HepG2 (cell line): ENCODE data around the gene PIK3CB. TPM values are rescaled to one million over a fixed set of nuclear protein-coding genes. Genes with fewer than 3 reads are reported as not detected.

ENCODE experiments used
- CREM ChIP-seq, 2 experiments: sonication (generic) in 1 of 2; formaldehyde crosslinking in 1 of 2; IDR thresholded peaks; 2 replicates each; pipeline versions ENCODE4 v1.4.0 to v1.6.1; 2016 to 2020; ENCODE audit warnings: antibody characterized with exemption in 1 of 2, mild to moderate bottlenecking in 1 of 2, missing genetic modification reagents in 1 of 2
- ESRRA ChIP-seq: sonication (generic); formaldehyde crosslinking; IDR thresholded peaks from 2 replicates; pipeline ENCODE4 v1.5.1; 2020; ENCODE audit warnings: mild to moderate bottlenecking, low read depth, missing genetic modification reagents
- ETV5 ChIP-seq: IDR thresholded peaks from 2 replicates; pipeline ENCODE4 v1.6.1; 2018; ENCODE audit warnings: missing biosample characterization, missing genetic modification reagents, inconsistent platforms, borderline replicate concordance
- FOXJ3 ChIP-seq: sonication (generic); formaldehyde crosslinking; IDR thresholded peaks from 2 replicates; pipeline ENCODE4 v1.4.0; 2020; ENCODE audit warnings: missing genetic modification reagents, mild to moderate bottlenecking, borderline replicate concordance
- FOXP4 ChIP-seq: sonication (generic); formaldehyde crosslinking; IDR thresholded peaks from 2 replicates; pipeline ENCODE4 v1.4.0; 2020; ENCODE audit warnings: missing genetic modification reagents
- GZF1 ChIP-seq: sonication (generic); formaldehyde crosslinking; IDR thresholded peaks from 2 replicates; pipeline ENCODE4 v1.5.1; 2020; ENCODE audit warnings: mild to moderate bottlenecking, missing genetic modification reagents
- HNF4G ChIP-seq, 2 experiments: sonication (generic) in 1 of 2; formaldehyde crosslinking in 1 of 2; IDR thresholded peaks; 2 replicates each; pipeline versions ENCODE4 v1.4.0 to v1.6.1; 2011 to 2020; ENCODE audit warnings: borderline replicate concordance in 2 of 2, low read depth in 2 of 2, mild to moderate bottlenecking in 2 of 2, low read length in 1 of 2, missing genetic modification reagents in 1 of 2, moderate library complexity in 1 of 2
- HOXA7 ChIP-seq: sonication (generic); formaldehyde crosslinking; IDR thresholded peaks from 2 replicates; pipeline ENCODE4 v1.8.1; 2022; ENCODE audit warnings: mild to moderate bottlenecking, missing genetic modification reagents, moderate library complexity
- IRF1 ChIP-seq: sonication (generic); formaldehyde crosslinking; IDR thresholded peaks from 2 replicates; pipeline ENCODE4 v1.4.0; 2020; ENCODE audit warnings: low read depth, mild to moderate bottlenecking, missing genetic modification reagents
- ISL2 ChIP-seq: sonication (generic); formaldehyde crosslinking; IDR thresholded peaks from 2 replicates; pipeline ENCODE4 v1.5.0; 2020; ENCODE audit warnings: missing genetic modification reagents
- KLF12 ChIP-seq: sonication (generic); formaldehyde crosslinking; IDR thresholded peaks from 2 replicates; pipeline ENCODE4 v1.4.0; 2020; ENCODE audit warnings: missing genetic modification reagents, borderline replicate concordance
- MAFF ChIP-seq: IDR thresholded peaks from 2 replicates; pipeline ENCODE4 v1.6.1; 2011; ENCODE audit warnings: low read depth, low read length, improper control_type of control experiment
- MED1 ChIP-seq: sonication (generic); formaldehyde crosslinking; IDR thresholded peaks from 2 replicates; pipeline ENCODE4 v1.4.0; 2020; ENCODE audit warnings: missing genetic modification reagents
- NCOA1 ChIP-seq: sonication (generic); formaldehyde crosslinking; IDR thresholded peaks from 2 replicates; pipeline ENCODE4 v1.9.0; 2021; ENCODE audit warnings: missing genetic modification reagents
- NFIB ChIP-seq: sonication (generic); formaldehyde crosslinking; IDR thresholded peaks from 2 replicates; pipeline ENCODE4 v1.9.0; 2021; ENCODE audit warnings: missing genetic modification reagents, mild to moderate bottlenecking, borderline replicate concordance
- NR2F1 ChIP-seq, 2 experiments: fragments of 450-650 bp in 1 of 2; formaldehyde crosslinking in 1 of 2; IDR thresholded peaks; 2 replicates each; pipeline versions ENCODE4 v1.5.0 to v1.6.1; 2016 to 2020; ENCODE audit warnings: mild to moderate bottlenecking in 1 of 2, missing compliant biosample characterization in 1 of 2, missing genetic modification reagents in 1 of 2, moderate library complexity in 1 of 2
- PHF5A ChIP-seq: IDR thresholded peaks from one replicate; pipeline ENCODE4 v1.6.1; 2018; ENCODE audit warnings: low read depth, missing genetic modification reagents; ENCODE audit not compliant: unreplicated experiment
- RAD51 ChIP-seq: fragments of 450-650 bp; IDR thresholded peaks from 2 replicates; pipeline ENCODE4 v1.6.1; 2016; ENCODE audit warnings: borderline replicate concordance
- RELA ChIP-seq: sonication (generic); formaldehyde crosslinking; IDR thresholded peaks from 2 replicates; pipeline ENCODE4 v1.4.0; 2020; ENCODE audit warnings: missing genetic modification reagents
- RXRA ChIP-seq: sonication (generic); formaldehyde crosslinking; IDR thresholded peaks from 2 replicates; pipeline ENCODE4 v1.5.1; 2020; ENCODE audit warnings: missing genetic modification reagents
- SALL1 ChIP-seq: sonication (generic); formaldehyde crosslinking; IDR thresholded peaks from 2 replicates; pipeline ENCODE4 v1.8.0; 2022; ENCODE audit warnings: mild to moderate bottlenecking, missing genetic modification reagents
- TP53 ChIP-seq: sonication (generic); formaldehyde crosslinking; conservative IDR thresholded peaks from 2 replicates; pipeline ENCODE4 v1.4.0; 2020; ENCODE audit warnings: missing genetic modification reagents
- XBP1 ChIP-seq: sonication (generic); formaldehyde crosslinking; IDR thresholded peaks from 2 replicates; pipeline ENCODE4 v1.5.0; 2020; ENCODE audit warnings: missing genetic modification reagents
- ZFX ChIP-seq: sonication (generic); formaldehyde crosslinking; IDR thresholded peaks from 2 replicates; pipeline ENCODE4 v1.4.0; 2020; ENCODE audit warnings: mild to moderate bottlenecking, low read depth, missing genetic modification reagents, moderate library complexity
- ZKSCAN1 ChIP-seq: fragments of 150-350 bp; IDR thresholded peaks from 2 replicates; pipeline ENCODE4 v1.6.1; 2014; ENCODE audit warnings: low read length
- ZMYM2 ChIP-seq: sonication (generic); formaldehyde crosslinking; IDR thresholded peaks from 2 replicates; pipeline ENCODE4 v1.8.0; 2022; ENCODE audit warnings: mild to moderate bottlenecking, missing genetic modification reagents
- ZNF383 ChIP-seq: sonication (generic); formaldehyde crosslinking; IDR thresholded peaks from 2 replicates; pipeline ENCODE4 v1.4.0; 2020; ENCODE audit warnings: missing genetic modification reagents, mild to moderate bottlenecking, borderline replicate concordance
- ZNF446 ChIP-seq: sonication (generic); formaldehyde crosslinking; IDR thresholded peaks from 2 replicates; pipeline ENCODE4 v1.5.0; 2020; ENCODE audit warnings: mild to moderate bottlenecking, missing genetic modification reagents
- ZNF605 ChIP-seq: sonication (generic); formaldehyde crosslinking; IDR thresholded peaks from 2 replicates; pipeline ENCODE4 v1.8.0; 2022; ENCODE audit warnings: mild to moderate bottlenecking, missing genetic modification reagents
- ZNF7 ChIP-seq: IDR thresholded peaks from 2 replicates; pipeline ENCODE4 v1.6.1; 2016; ENCODE audit warnings: missing biosample characterization, missing genetic modification reagents
- ZNF761 ChIP-seq: sonication (generic); formaldehyde crosslinking; conservative IDR thresholded peaks from 2 replicates; pipeline ENCODE4 v1.4.0; 2020; ENCODE audit warnings: mild to moderate bottlenecking, missing genetic modification reagents
- ZNF816 ChIP-seq: sonication (generic); formaldehyde crosslinking; IDR thresholded peaks from 2 replicates; pipeline ENCODE4 v1.8.0; 2022; ENCODE audit warnings: missing genetic modification reagents, mild to moderate bottlenecking, borderline replicate concordance
- polyA plus RNA-seq, 8 experiments: library from polyadenylated mRNA; depleted of rRNA in 3 of 8; stranded (reverse) in 7 of 8; unstranded in 1 of 8; fragments of >200 nt; fragmentation: Illumina TruSeq in 4 of 8; extraction: Trizol in 4 of 8; gene quantifications; 2 replicates each; pipeline versions ENCODE4 v1.2.1 to v1.2.3, GENCODE V29; 2011 to 2016; ENCODE audit warnings: low read depth in 4 of 8, missing spikeins in 1 of 8, mixed read lengths in 1 of 8; ENCODE audit not compliant: insufficient read depth in 1 of 8
- total RNA-seq, 5 experiments: library from RNA; depleted of rRNA; stranded (reverse); fragments of >200 nt; fragmentation: Illumina TruSeq; extraction: Trizol; gene quantifications; 2 replicates each; pipeline ENCODE4 v1.2.3, GENCODE V29; 2016; ENCODE audit warnings: low read depth in 1 of 5

Gene PIK3CB
- total and polyA plus RNA-seq, 2 of the 13 experiments (the other 11 are each of a cell fraction or from before 2014, with no cell fraction given), result 6.6 to 18.7 TPM

- TF ChIP-seq FOXP4 (CRISPR knock-in tag), result no peak
- no peak for TF ChIP-seq SALL1 (CRISPR knock-in tag)
- TF ChIP-seq FOXJ3, result no peak
- TF ChIP-seq ZNF761 (CRISPR knock-in tag), result no peak
- no peak for TF ChIP-seq ZFX
- no peak for TF ChIP-seq RAD51
- no peak for TF ChIP-seq IRF1 (CRISPR knock-in tag)
- no peak for TF ChIP-seq ZNF7 (CRISPR knock-in tag)
- no peak for TF ChIP-seq KLF12 (CRISPR knock-in tag)
- TF ChIP-seq ETV5 (CRISPR knock-in tag), result peak; percentile 54; the same call in 1 of the 2 replicates
- no peak for TF ChIP-seq HOXA7 (CRISPR knock-in tag)
- TF ChIP-seq ESRRA (CRISPR knock-in tag), result no peak
- TF ChIP-seq ZMYM2 (CRISPR knock-in tag), result no peak
- TF ChIP-seq GZF1 (CRISPR knock-in tag), result no peak
- no peak for TF ChIP-seq NCOA1 (CRISPR knock-in tag)
- peak; percentile 37 for TF ChIP-seq MED1 (CRISPR knock-in tag)
- TF ChIP-seq MAFF, result no peak
- no peak for TF ChIP-seq ZNF383 (CRISPR knock-in tag)
- no peak for TF ChIP-seq NFIB
- TF ChIP-seq RXRA, result no peak
- TF ChIP-seq PHF5A (CRISPR knock-in tag), result no peak
- no peak for TF ChIP-seq ZKSCAN1
- peak; percentile 26; the same call in 1 of the 2 replicates for TF ChIP-seq HNF4G (IDR thresholded peaks at IDR 0.05; ENCODE audit: borderline replicate concordance, low read depth, low read length)
- TF ChIP-seq HNF4G (CRISPR knock-in tag; IDR thresholded peaks at IDR 0.05; ENCODE audit: borderline replicate concordance, low read depth), result no peak
- no peak for TF ChIP-seq ISL2 (CRISPR knock-in tag)
- no peak for TF ChIP-seq ZNF446 (CRISPR knock-in tag)
- TF ChIP-seq RELA (CRISPR knock-in tag), result no peak
- no peak for TF ChIP-seq NR2F1 (CRISPR knock-in tag; IDR thresholded peaks at IDR 0.05)
- TF ChIP-seq ZNF816 (CRISPR knock-in tag), result no peak
- 0 out of 2 replicates have a peak, but pooled peaks have one; percentile 76 for TF ChIP-seq XBP1 (CRISPR knock-in tag)
- no peak for TF ChIP-seq TP53
- no peak for TF ChIP-seq ZNF605 (CRISPR knock-in tag)
- peak; percentile 58 for TF ChIP-seq CREM (IDR thresholded peaks at IDR 0.05)
- no peak for TF ChIP-seq CREM (CRISPR knock-in tag; IDR thresholded peaks at IDR 0.05)
Measured at GRCh38 chr3:138854204-138854603, 19.5 kb upstream of the PIK3CB start (continued).
